Keratinocyte (primary cell): ENCODE results near the gene DNAH8.

ENCODE experiments used
- EZH2 ChIP-seq: IDR thresholded peaks from one replicate; pipeline ENCODE4 v1.6.1; 2012; ENCODE audit warnings: inconsistent platforms, mild to moderate bottlenecking, low read length, moderate library complexity
- TF ChIP-seq, protein P1 (sequence below), 3 experiments: IDR thresholded peaks in 1 of 3; conservative IDR thresholded peaks in 1 of 3; optimal IDR thresholded peaks in 1 of 3; 2 replicates in 2 of 3; 3 replicates in 1 of 3; pipeline versions ENCODE3 to v1.5.1; 2011; ENCODE audit warnings: low read length in 3 of 3, mild to moderate bottlenecking in 3 of 3, moderate library complexity in 2 of 3, control low read depth in 1 of 3, inconsistent platforms in 1 of 3; ENCODE audit not compliant: insufficient read depth in 2 of 3; ENCODE audit errors: extremely low read depth in 1 of 3

DNA sequence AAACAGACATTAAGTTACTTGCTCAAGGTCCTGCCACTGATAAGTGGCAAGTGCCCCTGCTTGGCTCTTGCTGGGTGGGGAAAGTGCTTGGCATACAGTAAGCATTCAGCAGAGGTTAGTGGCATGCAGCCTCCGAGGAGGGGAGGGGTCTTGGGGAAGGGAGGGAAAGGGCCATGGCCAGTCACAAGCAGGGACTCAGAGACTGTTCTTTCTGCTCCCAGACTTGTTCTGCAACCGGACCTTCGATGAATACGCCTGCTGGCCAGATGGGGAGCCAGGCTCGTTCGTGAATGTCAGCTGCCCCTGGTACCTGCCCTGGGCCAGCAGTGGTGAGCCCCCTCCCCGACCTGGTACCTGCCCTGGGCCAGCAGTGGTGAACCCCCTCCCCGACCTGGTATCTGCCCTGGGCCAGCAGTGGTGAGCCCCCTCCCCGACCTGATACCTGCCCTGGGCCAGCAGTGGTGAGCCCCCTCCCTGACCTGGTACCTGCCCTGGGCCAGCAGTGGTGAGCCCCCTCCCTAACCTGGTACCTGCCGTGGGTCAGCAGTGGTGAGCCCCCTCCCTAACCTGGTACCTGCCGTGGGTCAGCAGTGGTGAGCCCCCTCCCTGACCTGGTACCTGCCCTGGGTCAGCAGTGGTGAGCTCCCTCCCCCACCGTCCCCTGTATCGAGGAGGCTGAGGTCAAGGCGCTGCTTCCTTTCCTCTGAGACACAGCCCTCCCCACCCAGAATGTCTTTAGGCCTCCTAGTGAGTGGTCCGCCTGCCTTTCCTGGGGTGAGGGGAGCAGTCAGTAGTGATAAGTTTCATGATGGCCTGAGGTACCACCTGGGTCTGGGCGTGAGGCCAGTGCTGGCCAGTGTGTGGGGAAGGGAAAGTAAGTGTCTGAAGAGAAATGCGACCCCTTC is 342.4 kb downstream of the DNAH8 start:
- TF ChIP-seq, protein P1, sequence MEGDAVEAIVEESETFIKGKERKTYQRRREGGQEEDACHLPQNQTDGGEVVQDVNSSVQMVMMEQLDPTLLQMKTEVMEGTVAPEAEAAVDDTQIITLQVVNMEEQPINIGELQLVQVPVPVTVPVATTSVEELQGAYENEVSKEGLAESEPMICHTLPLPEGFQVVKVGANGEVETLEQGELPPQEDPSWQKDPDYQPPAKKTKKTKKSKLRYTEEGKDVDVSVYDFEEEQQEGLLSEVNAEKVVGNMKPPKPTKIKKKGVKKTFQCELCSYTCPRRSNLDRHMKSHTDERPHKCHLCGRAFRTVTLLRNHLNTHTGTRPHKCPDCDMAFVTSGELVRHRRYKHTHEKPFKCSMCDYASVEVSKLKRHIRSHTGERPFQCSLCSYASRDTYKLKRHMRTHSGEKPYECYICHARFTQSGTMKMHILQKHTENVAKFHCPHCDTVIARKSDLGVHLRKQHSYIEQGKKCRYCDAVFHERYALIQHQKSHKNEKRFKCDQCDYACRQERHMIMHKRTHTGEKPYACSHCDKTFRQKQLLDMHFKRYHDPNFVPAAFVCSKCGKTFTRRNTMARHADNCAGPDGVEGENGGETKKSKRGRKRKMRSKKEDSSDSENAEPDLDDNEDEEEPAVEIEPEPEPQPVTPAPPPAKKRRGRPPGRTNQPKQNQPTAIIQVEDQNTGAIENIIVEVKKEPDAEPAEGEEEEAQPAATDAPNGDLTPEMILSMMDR (optimal IDR thresholded peaks at IDR 0.05 in 1 of 3, IDR thresholded peaks at IDR 0.05 in 1 of 3, conservative IDR thresholded peaks at IDR 0.05 in 1 of 3; ENCODE audit: extremely low read depth in 1 of 3, insufficient read depth in 2 of 3, low read length in 3 of 3) = no peak
- no peak for TF ChIP-seq EZH2
